ENCODE results near the gene RUVBL1. TPM values are rescaled to one million over a fixed set of nuclear protein-coding genes. Genes with fewer than 3 reads are reported as not detected.

Gene RUVBL1
- total RNA-seq (2013; cell fraction: nucleolus; rRNA removed): 40.7 and 41.2 TPM in 2 replicates
- total RNA-seq (2014; rRNA removed) (107 and 114 TPM in 2 replicates), total RNA-seq (2014; rRNA removed; fragmentation: Illumina TruSeq; extraction: Trizol) (86.8 and 89.6 TPM in 2 replicates), total RNA-seq (2021) (77.3 and 78.8 TPM in 2 replicates), polyA plus RNA-seq (2011; rRNA removed) (44.7 and 59.0 TPM in 2 replicates), polyA plus RNA-seq (2014; fragmentation: Illumina TruSeq; extraction: Trizol) (98.8 and 108 TPM in 2 replicates), polyA plus RNA-seq (2014; fragmentation: Nextera tagmentation; extraction: Ambion mirVana) (10 to 100 TPM; 15.2 to 32.5 TPM), polyA plus RNA-seq (2014; rRNA removed) (72.5 and 77.5 TPM in 2 replicates), polyA plus RNA-seq (2016; fragmentation: Nextera tagmentation; extraction: Ambion mirVana) (100 to 1,000 TPM; 132 to 142 TPM), polyA minus RNA-seq (2011; rRNA and poly(A)+ RNA removed) (38.6 and 44.2 TPM in 2 replicates), Bru-seq, nascent RNA (percentile 51 among the genes with signal in this experiment), BruChase-seq, experiment 1, labeled RNA remaining after a 6-hour chase (percentile 51 among the genes with signal in this experiment), BruChase-seq, experiment 2, labeled RNA remaining after a 2-hour chase (percentile 48 among the genes with signal in this experiment)
- polyA plus RNA-seq (2011; ENCODE audit: low read depth): 32.9 TPM
- 62.7 and 77.5 TPM in 2 replicates for polyA plus RNA-seq (2011; cell fraction: cytosol; rRNA removed)
- 25.2 and 32.9 TPM in 2 replicates for polyA plus RNA-seq (2011; cell fraction: nucleus; rRNA removed)
- polyA plus RNA-seq (2012): 46.6 and 48.6 TPM in 2 replicates
- polyA minus RNA-seq (2011; cell fraction: cytosol; rRNA and poly(A)+ RNA removed): 17.5 and 28.7 TPM in 2 replicates
- 14.5 and 34.2 TPM in 2 replicates for polyA minus RNA-seq (2011; cell fraction: nucleus; rRNA and poly(A)+ RNA removed)
- long read RNA-seq, experiment 1, transcript RUVBL1-201 (11 exons, 1,761 nt): major isoform, 79 of 97 reads
- long read RNA-seq, experiment 1, partial matches to known transcripts: 5 of 97 reads
- long read RNA-seq, experiment 1, other reads (novel, unspliced or antisense): 13 of 97 reads
- long read RNA-seq, experiment 2, full-length matches to known transcripts: 467 of 554 reads
- long read RNA-seq, experiment 2, partial matches to known transcripts: 26 of 554 reads
- long read RNA-seq, experiment 2, other reads (novel, unspliced or antisense): 61 of 554 reads

DNA sequence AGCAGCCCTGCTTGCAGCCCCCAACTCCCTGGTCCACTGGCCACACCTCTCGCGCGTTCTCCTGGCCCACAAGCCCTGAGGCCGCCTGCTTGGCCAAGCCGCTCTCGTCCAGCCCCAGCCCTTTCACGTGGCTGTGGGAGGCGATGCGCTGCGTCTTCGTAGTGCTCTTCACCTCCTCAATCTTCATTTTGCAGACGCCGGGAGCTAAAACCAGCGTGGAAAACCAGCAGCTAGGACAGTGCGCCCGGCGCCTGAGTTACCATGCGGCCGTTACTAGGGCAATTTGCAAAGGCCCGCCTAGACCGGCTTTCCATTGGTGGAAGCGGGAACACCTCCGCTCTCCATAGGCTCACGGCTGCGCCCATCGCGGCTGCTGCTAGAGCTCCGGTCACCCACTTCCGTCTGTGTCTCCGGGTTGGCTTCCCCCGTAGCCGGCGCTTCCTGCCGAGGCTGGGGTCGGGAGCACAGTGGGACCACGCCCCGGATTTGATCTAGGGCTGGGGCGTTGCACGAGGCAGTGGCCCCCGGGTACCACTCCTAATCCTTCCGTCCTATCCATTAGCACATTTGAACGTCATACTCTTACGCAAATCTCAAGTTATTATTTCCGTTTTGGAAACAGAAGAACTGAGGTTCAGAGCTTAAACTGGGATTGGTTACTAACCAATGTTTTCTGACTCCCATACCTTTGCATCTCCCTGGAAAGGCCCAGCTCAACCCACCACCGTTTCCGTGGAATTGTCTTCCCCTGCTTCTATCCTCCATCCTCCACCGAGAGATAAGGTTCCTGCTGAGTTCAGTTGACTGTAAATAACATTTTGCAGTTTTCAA, at the start of gene RUVBL1:
TSS of gene RUVBL1 (minus strand) at position 275 of the 831 bp plus-strand sequence. CDS start at position 187, 88 bp downstream.
- no peaks in the 10 kb centered on the region; a peak in 1 of 4 replicates for H3K36me3 ChIP-seq (ENCODE audit: control insufficient read depth in 2 of 2, insufficient read depth in 2 of 2, low read length in 1 of 2)
- H3K4me3 ChIP-seq: peak within 1 kb of the TSS; percentile 91
- ChIA-PET SMC1A (ENCODE audit: uncharacterized antibody, unreplicated experiment) (interaction anchor here (0.9 to 1.7 kb wide), 12 partner anchors 10 to 66 kb away, joined by 3 to 8 read pairs (median 4); partner anchors contain the start of gene EEFSEC), CTCF (interaction anchor here (0.8 to 3.6 kb wide), 9 partner anchors 9 to 494 kb away, joined by 3 to 31 read pairs (median 4); partner anchors contain the start of gene EEFSEC), POLR2A (interaction anchor here (0.5 to 2.1 kb wide), 8 partner anchors 9 to 236 kb away, joined by 3 to 8 read pairs (median 4); partner anchors contain the start of gene EEFSEC), RAD21 (ENCODE audit: unreplicated experiment) (interaction anchor here (0.5 to 2.4 kb wide), 6 partner anchors 10 to 494 kb away, joined by 3 to 10 read pairs (median 4); partner anchors contain the start of gene EEFSEC)
- ATAC-seq (peak; percentile 100), FAIRE-seq (peak; percentile 91), DNase-seq (ENCODE audit: low read depth, low spot score) (peak; percentile 91)
- 1% methylated on average over 46 of the region's 47 CpGs for WGBS (ENCODE audit: insufficient coverage, insufficient replicate concordance, low lambda C conversion rate, missing lambda C conversion rate)
- H3K4me1 ChIP-seq (ENCODE audit: control insufficient read depth, insufficient read depth, low read length): peaks cover 6% of the 10 kb centered on the region
- H3K79me2 ChIP-seq (ENCODE audit: control insufficient read depth, insufficient read depth, low read length): peaks cover 20% of the 10 kb centered on the region
- H3K9me3 ChIP-seq (replicated peaks; ENCODE audit: control insufficient read depth, insufficient read depth, low read length): no peaks in the 10 kb centered on the region
- H3K27ac ChIP-seq (ENCODE audit: control insufficient read depth, insufficient read depth): peak within 1 kb of the TSS; percentile 24
- intact Hi-C loops (cut with micrococcal nuclease; ENCODE audit: unreplicated experiment) (loop anchor here (1.0 kb wide), 1 partner anchor 30 kb away; the partner anchor contains the start of gene EEFSEC), in situ Hi-C loops (cut with MboI) (no loop called here)
- H3K27me3 ChIP-seq (replicated peaks in 1 of 2; ENCODE audit: control insufficient read depth in 2 of 2, insufficient read depth in 2 of 2, low read length in 1 of 2): no peaks in the 10 kb centered on the region
- peak within 1 kb of the TSS; percentile 81 for H2AFZ ChIP-seq (ENCODE audit: control insufficient read depth, low read depth, low read length)
- no peaks in the 10 kb centered on the region for H4K20me1 ChIP-seq (ENCODE audit: control insufficient read depth, insufficient read depth)
- H3K4me2 ChIP-seq (ENCODE audit: control insufficient read depth, insufficient read depth): peak within 1 kb of the TSS; percentile 93
- peak within 1 kb of the TSS; percentile 59 for H3K9ac ChIP-seq (ENCODE audit: control insufficient read depth, insufficient read depth, low read length)
- no TSS peak for BruUV-seq (replicated peaks)
- TF ChIP-seq, protein P1, sequence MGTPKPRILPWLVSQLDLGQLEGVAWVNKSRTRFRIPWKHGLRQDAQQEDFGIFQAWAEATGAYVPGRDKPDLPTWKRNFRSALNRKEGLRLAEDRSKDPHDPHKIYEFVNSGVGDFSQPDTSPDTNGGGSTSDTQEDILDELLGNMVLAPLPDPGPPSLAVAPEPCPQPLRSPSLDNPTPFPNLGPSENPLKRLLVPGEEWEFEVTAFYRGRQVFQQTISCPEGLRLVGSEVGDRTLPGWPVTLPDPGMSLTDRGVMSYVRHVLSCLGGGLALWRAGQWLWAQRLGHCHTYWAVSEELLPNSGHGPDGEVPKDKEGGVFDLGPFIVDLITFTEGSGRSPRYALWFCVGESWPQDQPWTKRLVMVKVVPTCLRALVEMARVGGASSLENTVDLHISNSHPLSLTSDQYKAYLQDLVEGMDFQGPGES (IDR thresholded peaks at IDR 0.05): peak; percentile 92
- no peak for TF ChIP-seq KAT2A (conservative IDR thresholded peaks at IDR 0.05; ENCODE audit: control insufficient read depth, low read depth, low read length)
- peak; percentile 65; the same call in 1 of the 2 replicates for TF ChIP-seq NFYA (IDR thresholded peaks at IDR 0.05; ENCODE audit: borderline replicate concordance, low read depth, low read length)
- no peak for TF ChIP-seq CHD1 (IDR thresholded peaks at IDR 0.05; ENCODE audit: low read depth, low read length)
- TF ChIP-seq RAD51 (IDR thresholded peaks at IDR 0.05): 0 out of 2 replicates have a peak, but pooled peaks have one; percentile 12
- 0 out of 2 replicates have a peak, but pooled peaks have one; percentile 68 for TF ChIP-seq WRNIP1 (IDR thresholded peaks at IDR 0.05; ENCODE audit: borderline replicate concordance, low read depth, low read length)
- TF ChIP-seq, protein P2, sequence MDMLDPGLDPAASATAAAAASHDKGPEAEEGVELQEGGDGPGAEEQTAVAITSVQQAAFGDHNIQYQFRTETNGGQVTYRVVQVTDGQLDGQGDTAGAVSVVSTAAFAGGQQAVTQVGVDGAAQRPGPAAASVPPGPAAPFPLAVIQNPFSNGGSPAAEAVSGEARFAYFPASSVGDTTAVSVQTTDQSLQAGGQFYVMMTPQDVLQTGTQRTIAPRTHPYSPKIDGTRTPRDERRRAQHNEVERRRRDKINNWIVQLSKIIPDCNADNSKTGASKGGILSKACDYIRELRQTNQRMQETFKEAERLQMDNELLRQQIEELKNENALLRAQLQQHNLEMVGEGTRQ (IDR thresholded peaks at IDR 0.05; ENCODE audit: borderline replicate concordance, low read depth, low read length): no peak
- TF ChIP-seq SUZ12 (IDR thresholded peaks at IDR 0.05; ENCODE audit: unreplicated experiment): no peak
- TF ChIP-seq RBBP5 (conservative IDR thresholded peaks at IDR 0.05): no peak
- 0 out of 2 replicates have a peak, but pooled peaks have one; percentile 66 for TF ChIP-seq LARP7 (IDR thresholded peaks at IDR 0.05)
- no peak for TF ChIP-seq YBX1 (IDR thresholded peaks at IDR 0.05)
- no peak for TF ChIP-seq SMC3 (IDR thresholded peaks at IDR 0.05; ENCODE audit: borderline replicate concordance, low read length)
- TF ChIP-seq CHD4 (IDR thresholded peaks at IDR 0.05): no peak
- 0 out of 2 replicates have a peak, but pooled peaks have one; percentile 31 for TF ChIP-seq TCF7 (IDR thresholded peaks at IDR 0.05; ENCODE audit: borderline replicate concordance)
- TF ChIP-seq ZZZ3 (IDR thresholded peaks at IDR 0.05; ENCODE audit: control insufficient read depth, insufficient read length, low read depth): no peak
- no peak for TF ChIP-seq RB1 (IDR thresholded peaks at IDR 0.05; ENCODE audit: borderline replicate concordance)
- peak; percentile 96 for TF ChIP-seq SIN3A (IDR thresholded peaks at IDR 0.05; ENCODE audit: low read depth, low read length)
- no peak for TF ChIP-seq CEBPB (IDR thresholded peaks at IDR 0.05; ENCODE audit: borderline replicate concordance in 1 of 2, low read depth in 2 of 2, low read length in 2 of 2)
